ENCODE data around the gene CPEB1. TPM values are rescaled to one million over a fixed set of nuclear protein-coding genes. Genes with fewer than 3 reads are reported as not detected.

The CPEB1 gene
- total RNA-seq, 4 donors from 2014 or later = 0.15 to 2.9 (median 1.3) TPM

GRCh38 chr15:82680200-82681102 is 33.3 kb upstream of the CPEB1 start:
- WGBS, 2 donors = 3 to 4% methylated on average over 39 to 72 of the region's 76 CpGs
- intact Hi-C loops (cut with DNase I; ENCODE audit: low total_unique reads) = no loop called here
- peak overlapping the region; percentile 7 for H3K4me3 ChIP-seq (ENCODE audit: low read depth, poor library complexity, severe bottlenecking)
- TF ChIP-seq CTCF (IDR thresholded peaks at IDR 0.05) = no peak
- no peak for TF ChIP-seq POLR2A (IDR thresholded peaks at IDR 0.05)
- DNase-seq (ENCODE audit: low spot score in 2 of 2) = no peak

DNA sequence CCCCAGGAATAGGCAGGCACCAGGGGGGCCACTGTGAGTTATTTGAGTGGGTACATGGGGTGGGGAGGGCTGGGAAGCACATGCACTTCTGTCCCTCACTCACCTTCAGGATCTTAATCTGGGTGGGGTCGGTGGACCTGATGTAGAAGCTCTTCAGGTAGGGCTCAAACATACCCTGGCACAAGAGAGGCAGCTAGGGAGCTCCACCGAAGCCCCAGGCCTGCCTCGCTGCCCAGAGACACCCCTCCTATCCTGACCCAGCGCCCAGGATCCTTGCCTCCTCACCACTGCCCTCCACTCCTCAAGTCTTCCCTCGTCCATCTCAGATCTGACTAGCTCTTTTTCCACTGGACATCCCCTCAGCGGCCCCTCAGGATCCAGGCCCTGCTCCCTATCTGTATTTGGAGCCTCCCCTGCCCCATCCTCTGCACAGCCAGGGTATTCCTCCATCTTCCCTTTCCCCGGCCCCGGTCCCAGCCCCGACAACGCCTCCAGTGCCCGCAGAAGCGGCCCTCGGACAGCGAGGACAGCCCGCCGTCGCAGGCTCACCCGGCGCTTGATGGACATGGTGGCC is 32.5 kb upstream of the CPEB1 start:
- WGBS, 2 donors = 29 to 39% methylated on average over 19 of the region's 19 CpGs
- TF ChIP-seq POLR2A (IDR thresholded peaks at IDR 0.05) (no peak), CTCF (IDR thresholded peaks at IDR 0.05) (no peak)
- intact Hi-C loops (cut with DNase I; ENCODE audit: low total_unique reads) = no loop called here

DNA sequence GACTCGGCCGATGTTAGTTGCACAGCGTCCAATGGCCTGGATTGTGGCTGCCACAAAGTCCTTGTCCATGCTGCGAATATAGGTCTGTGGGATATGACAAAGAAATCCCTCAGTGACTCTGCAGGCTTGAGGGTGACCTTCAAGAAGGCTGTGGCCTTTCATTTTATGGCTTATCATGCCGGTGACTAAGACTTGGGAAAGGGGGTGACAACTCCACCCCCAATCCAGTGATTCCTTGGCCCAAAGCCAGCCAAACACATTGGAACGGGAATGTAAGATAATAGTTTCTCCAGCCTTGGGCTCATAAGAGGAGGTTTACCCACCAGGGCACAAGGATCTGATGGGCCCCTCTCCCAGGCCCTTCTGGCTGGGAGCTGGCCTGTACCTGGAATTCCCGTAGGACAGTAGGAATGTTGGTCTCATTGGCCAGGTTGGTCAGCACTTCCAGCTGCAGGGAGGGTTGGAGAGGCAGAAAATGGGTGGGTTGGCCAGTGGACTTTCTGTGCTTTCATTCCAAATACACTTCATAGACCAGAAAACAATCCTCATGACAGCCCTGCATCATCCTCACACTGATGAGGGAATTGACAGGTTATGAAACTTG is 30.7 kb upstream of the CPEB1 start:
- intact Hi-C loops (cut with DNase I; ENCODE audit: low total_unique reads) = no loop called here
- 85 to 86% methylated on average over 7 of the region's 7 CpGs for WGBS, 2 donors
- H3K4me3 ChIP-seq (ENCODE audit: low read depth, poor library complexity, severe bottlenecking) = no peak overlapping the region
- no peak for TF ChIP-seq CTCF (IDR thresholded peaks at IDR 0.05)
- no peak for TF ChIP-seq POLR2A (IDR thresholded peaks at IDR 0.05)
- no peak for DNase-seq (ENCODE audit: low spot score in 2 of 2)

More for the DNA sequence above, 32.5 kb upstream of the CPEB1 start:
- no peak overlapping the region for H3K4me3 ChIP-seq (ENCODE audit: low read depth, poor library complexity, severe bottlenecking)
- DNase-seq (ENCODE audit: low spot score in 2 of 2) = no peak

DNA sequence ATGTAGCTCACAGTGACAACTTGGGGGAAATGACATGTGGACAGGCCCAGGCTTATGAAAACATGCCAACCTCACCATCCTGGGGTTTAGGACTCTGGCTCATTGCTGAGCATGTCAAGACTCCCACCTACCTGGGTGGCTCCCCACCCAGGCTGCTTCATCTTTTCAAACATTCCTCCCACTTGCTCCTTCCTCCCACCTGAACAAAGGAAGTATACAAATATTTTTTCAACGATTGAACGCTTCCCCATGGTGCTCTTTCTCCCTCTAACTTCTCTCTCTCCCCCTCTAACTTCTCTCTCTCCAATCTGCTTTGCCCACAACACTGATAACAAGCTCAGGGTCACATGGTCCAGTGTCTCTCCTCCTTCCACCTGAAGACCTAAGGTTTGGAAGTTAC is 27.7 kb upstream of the CPEB1 start:
- TF ChIP-seq CTCF (IDR thresholded peaks at IDR 0.05) (no peak), POLR2A (IDR thresholded peaks at IDR 0.05) (no peak)
- no peak for DNase-seq (ENCODE audit: low spot score in 2 of 2)
- H3K4me3 ChIP-seq (ENCODE audit: low read depth, poor library complexity, severe bottlenecking) = no peak overlapping the region
- intact Hi-C loops (cut with DNase I; ENCODE audit: low total_unique reads) = no loop called here
- 50 to 62% methylated on average over 2 of the region's 2 CpGs for WGBS, 2 donors

GRCh38 chr15:82670699-82671098 is 23.5 kb upstream of the CPEB1 start:
- no peak overlapping the region for H3K4me3 ChIP-seq (ENCODE audit: low read depth, poor library complexity, severe bottlenecking)
- TF ChIP-seq POLR2A (IDR thresholded peaks at IDR 0.05) = no peak
- TF ChIP-seq CTCF (IDR thresholded peaks at IDR 0.05) = no peak
- no peak for DNase-seq (ENCODE audit: low spot score in 2 of 2)
- intact Hi-C loops (cut with DNase I; ENCODE audit: low total_unique reads) = no loop called here
- WGBS, 2 donors = 76 to 92% methylated on average over 4 of the region's 4 CpGs

All from lower leg skin (tissue), 4 donors.